ENCODE measurements around the gene FCHSD2.

FCHSD2 gene

GRCh38 chr11:73142128-73142377 is at the start of gene FCHSD2:
FCHSD2 (minus strand) TSS chr11:73142318; CDS start chr11:73141877, 441 bp downstream.
- no peak for DNase-seq

GRCh38 chr11:73191151-73191550 is 49.0 kb upstream of the FCHSD2 start:
- DNase-seq, result no peak

GRCh38 chr11:73190557-73190885 is 48.4 kb upstream of the FCHSD2 start:
- no peak for DNase-seq

GRCh38 chr11:73189723-73190556 is 47.8 kb upstream of the FCHSD2 start:
- no peak for DNase-seq

- DNase-seq, result peak; percentile 77 to 84 (median 78)
Measured at GRCh38 chr11:73189315-73189714, 47.2 kb upstream of the FCHSD2 start.

- no peak for DNase-seq
Measured at GRCh38 chr11:73188301-73188700, 46.2 kb upstream of the FCHSD2 start.

- no peak for DNase-seq
Measured at GRCh38 chr11:73187854-73188253, 45.7 kb upstream of the FCHSD2 start.

- no peak for DNase-seq
Measured at GRCh38 chr11:73186886-73187285, 44.8 kb upstream of the FCHSD2 start.

GRCh38 chr11:73186294-73186850 is 44.3 kb upstream of the FCHSD2 start:
- DNase-seq, result peak; percentile 38 to 53 (median 45)

- DNase-seq, result peak; percentile 62 to 72 (median 66)
Measured at GRCh38 chr11:73185680-73186293, 43.7 kb upstream of the FCHSD2 start.

GRCh38 chr11:73184953-73185671 is 43.0 kb upstream of the FCHSD2 start:
- peak; percentile 75 to 81 (median 78) for DNase-seq

GRCh38 chr11:73182824-73183321 is 40.8 kb upstream of the FCHSD2 start:
- DNase-seq, result no peak

- DNase-seq, result no peak
Measured at GRCh38 chr11:73178681-73179080, 36.6 kb upstream of the FCHSD2 start.

- DNase-seq, result peak; percentile 87 to 91 (median 87)
Measured at GRCh38 chr11:73177778-73178539, 35.8 kb upstream of the FCHSD2 start.

GRCh38 chr11:73177380-73177777 is 35.3 kb upstream of the FCHSD2 start:
- no peak for DNase-seq

- DNase-seq, result no peak
Measured at GRCh38 chr11:73176874-73177155, 34.7 kb upstream of the FCHSD2 start.

GRCh38 chr11:73176145-73176873 is 34.2 kb upstream of the FCHSD2 start:
- peak in 2 of 3 donors; percentile 22 to 32 for DNase-seq

- no peak for DNase-seq
Measured at GRCh38 chr11:73175551-73176144, 33.5 kb upstream of the FCHSD2 start.

- no peak for DNase-seq
Measured at GRCh38 chr11:73174495-73174791, 32.3 kb upstream of the FCHSD2 start.

GRCh38 chr11:73173755-73174494 is 31.8 kb upstream of the FCHSD2 start:
- no peak for DNase-seq

GRCh38 chr11:73172992-73173656 is 31.0 kb upstream of the FCHSD2 start:
- no peak for DNase-seq
